GM23248 (cell line): ENCODE data around the gene GABRA4. TPM values are rescaled to one million over a fixed set of nuclear protein-coding genes. Genes with fewer than 3 reads are reported as not detected.

Experiments
- DNase-seq: peaks from one replicate; pipeline ENCODE4 v3.0.0-alpha.2; 2015
- H2AFZ ChIP-seq: fragments of 200-600 bp; sonication (generic); 2 replicates; pipeline ENCODE4 v1.6.1; 2016; ENCODE audit warnings: antibody characterized with exemption
- H3F3A ChIP-seq: fragments of 200-600 bp; sonication (generic); 2 replicates; pipeline ENCODE4 v1.6.1; 2016; ENCODE audit warnings: mild to moderate bottlenecking, antibody characterized with exemption, mixed run types; ENCODE audit not compliant: insufficient read depth
- H3K27ac ChIP-seq: fragments of 200-600 bp; sonication (generic); 2 replicates; pipeline ENCODE4 v1.5.1; 2016; ENCODE audit warnings: mild to moderate bottlenecking
- H3K27me3 ChIP-seq: fragments of 200-600 bp; sonication (generic); replicated peaks from 2 replicates; pipeline ENCODE4 v1.6.1; 2016; ENCODE audit warnings: mild to moderate bottlenecking; ENCODE audit not compliant: insufficient read depth
- H3K36me3 ChIP-seq: fragments of 200-600 bp; sonication (generic); 2 replicates; pipeline ENCODE4 v1.6.1; 2016; ENCODE audit warnings: low read depth, mild to moderate bottlenecking
- H3K4me1 ChIP-seq: fragments of 200-600 bp; sonication (generic); 2 replicates; pipeline ENCODE4 v1.6.1; 2016; ENCODE audit warnings: mild to moderate bottlenecking; ENCODE audit not compliant: insufficient read depth
- H3K4me2 ChIP-seq: fragments of 200-600 bp; sonication (generic); one replicate; pipeline ENCODE4 v1.6.1; 2016; ENCODE audit warnings: mild to moderate bottlenecking; ENCODE audit not compliant: unreplicated experiment
- H3K4me3 ChIP-seq: fragments of 200-600 bp; sonication (generic); 2 replicates; pipeline ENCODE4 v1.5.1; 2016; ENCODE audit warnings: mild to moderate bottlenecking
- H3K79me2 ChIP-seq: fragments of 200-600 bp; sonication (generic); 2 replicates; pipeline ENCODE4 v1.6.1; 2016; ENCODE audit warnings: mild to moderate bottlenecking; ENCODE audit not compliant: insufficient read depth
- H3K9ac ChIP-seq: fragments of 200-600 bp; sonication (generic); 2 replicates; pipeline ENCODE4 v1.6.1; 2016; ENCODE audit warnings: mild to moderate bottlenecking
- H3K9me2 ChIP-seq: fragments of 200-600 bp; sonication (generic); 2 replicates; pipeline ENCODE4 v1.6.1; 2016; ENCODE audit warnings: mixed run types, mild to moderate bottlenecking, moderate library complexity; ENCODE audit not compliant: insufficient read depth
- H3K9me3 ChIP-seq: fragments of 200-600 bp; sonication (generic); one replicate; pipeline ENCODE4 v1.6.1; 2017; ENCODE audit warnings: low read depth
- H4K20me1 ChIP-seq: fragments of 200-600 bp; sonication (generic); 2 replicates; pipeline ENCODE4 v1.6.0; 2016; ENCODE audit not compliant: insufficient read depth
- EZH2 ChIP-seq: fragments of 200-600 bp; sonication (generic); IDR thresholded peaks from 2 replicates; pipeline ENCODE4 v1.6.1; 2018; ENCODE audit warnings: antibody characterized with exemption, mild to moderate bottlenecking; ENCODE audit not compliant: insufficient read depth, poor library complexity, severe bottlenecking
- EZH2phosphoT487 ChIP-seq: fragments of 200-600 bp; sonication (generic); IDR thresholded peaks from 2 replicates; pipeline ENCODE4 v1.6.1; 2018; ENCODE audit warnings: antibody characterized with exemption, moderate library complexity, mild to moderate bottlenecking, low read depth; ENCODE audit not compliant: insufficient read depth
- WGBS, 2 experiments: methylation state at CpG; one replicate each; pipeline ENCODE4 v1.1.6; 2015 to 2017; ENCODE audit warnings: low lambda C conversion rate in 2 of 2, low coverage in 1 of 2; ENCODE audit errors: missing lambda C conversion rate in 2 of 2; 5-methylcytosine and 5-hydroxymethylcytosine counted together
- in situ Hi-C: fragments of 300-500 bp; cut with MboI; formaldehyde crosslinking; loops from 2 replicates; pipeline ENCODE4 v1.15.0; 2020
- polyA plus RNA-seq: library from polyadenylated mRNA; unstranded; fragments of >200 nt; fragmentation: Nextera tagmentation; extraction: Ambion mirVana; gene quantifications from 2 replicates; pipeline ENCODE4 v1.2.1, GENCODE V29; 2016
- total RNA-seq: library from RNA; depleted of rRNA; stranded (reverse); fragments of >200 nt; shearing (Covaris generic); gene quantifications from 2 replicates; pipeline ENCODE4 v1.2.3, GENCODE V29; 2014

The GABRA4 gene
- total and polyA plus RNA-seq, 2 experiments from 2014 or later: not detected

DNA sequence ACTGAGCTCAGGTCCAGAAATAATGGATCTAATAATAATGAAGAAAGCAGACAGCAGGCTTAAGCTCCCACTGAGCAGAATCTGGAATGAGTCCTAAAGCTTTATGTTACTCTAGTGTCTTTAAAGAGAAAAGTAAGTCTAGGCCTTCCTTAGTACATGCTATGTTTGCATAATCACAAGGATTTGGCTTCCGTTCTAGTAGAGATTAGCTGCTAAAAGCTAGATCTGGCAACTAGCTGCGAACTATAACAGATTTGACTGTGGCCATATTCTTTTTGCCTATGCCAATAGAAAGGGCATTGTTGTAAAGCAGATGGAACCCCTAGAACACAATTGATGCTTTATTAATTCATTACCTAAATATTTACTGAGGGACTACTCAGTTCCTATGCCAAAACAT lies 103.3 kb downstream of the GABRA4 start:
- no peaks in the 10 kb centered on the region for H3K27me3 ChIP-seq
- no peak overlapping the region for H3K9ac ChIP-seq
- H3K4me2 ChIP-seq: no peak overlapping the region
- no peaks in the 10 kb centered on the region for H4K20me1 ChIP-seq
- H3F3A ChIP-seq: no peaks in the 10 kb centered on the region
- H3K79me2 ChIP-seq: no peaks in the 10 kb centered on the region
- in situ Hi-C loops: no loop called here
- no peaks in the 10 kb centered on the region for H3K4me1 ChIP-seq
- H3K27ac ChIP-seq: no peak overlapping the region
- H2AFZ ChIP-seq: no peak overlapping the region
- H3K4me3 ChIP-seq: no peak overlapping the region
- DNase-seq: no peak
- no peak for TF ChIP-seq EZH2
- TF ChIP-seq EZH2phosphoT487: no peak
- H3K9me3 ChIP-seq: no peaks in the 10 kb centered on the region
- no peaks in the 10 kb centered on the region for H3K9me2 ChIP-seq
- WGBS, 2 experiments: 16 to 17% methylated on average over 2 of the region's 2 CpGs
- no peaks in the 10 kb centered on the region for H3K36me3 ChIP-seq

DNA sequence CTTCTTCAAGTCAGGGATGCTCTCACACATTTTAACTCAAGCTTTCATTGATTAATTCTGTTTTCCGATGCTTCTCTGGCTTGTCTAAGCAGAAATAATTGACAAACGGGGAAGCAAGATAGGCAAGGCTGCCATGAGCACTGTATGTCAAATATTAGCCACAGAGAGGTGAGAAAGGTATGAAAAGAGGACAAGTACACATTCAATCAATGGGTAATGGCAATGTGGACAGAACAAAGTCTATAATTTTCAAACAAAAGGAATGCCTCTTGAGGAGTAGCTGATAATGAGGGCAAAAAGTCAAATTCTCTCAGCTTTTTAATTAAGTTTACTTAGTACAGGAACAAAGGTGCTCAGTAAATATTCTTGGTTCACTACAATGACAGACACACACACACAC lies 104.0 kb downstream of the GABRA4 start:
- no peak overlapping the region for H3K9ac ChIP-seq
- whole genome bisulfite sequencing, 2 experiments: 5 to 12% methylated on average over 2 of the region's 2 CpGs
- no peak overlapping the region for H3K4me3 ChIP-seq
- H3F3A ChIP-seq: no peaks in the 10 kb centered on the region
- H3K36me3 ChIP-seq: no peaks in the 10 kb centered on the region
- in situ Hi-C loops: no loop called here
- no peak overlapping the region for H3K4me2 ChIP-seq
- TF ChIP-seq EZH2phosphoT487: no peak
- no peak for TF ChIP-seq EZH2
- no peak for DNase-seq
- H3K27ac ChIP-seq: no peak overlapping the region
- H2AFZ ChIP-seq: no peak overlapping the region
- H3K27me3 ChIP-seq: no peaks in the 10 kb centered on the region
- H3K9me3 ChIP-seq: no peaks in the 10 kb centered on the region
- H4K20me1 ChIP-seq: no peaks in the 10 kb centered on the region
- H3K79me2 ChIP-seq: no peaks in the 10 kb centered on the region
- H3K9me2 ChIP-seq: no peaks in the 10 kb centered on the region
- H3K4me1 ChIP-seq: no peaks in the 10 kb centered on the region

DNA sequence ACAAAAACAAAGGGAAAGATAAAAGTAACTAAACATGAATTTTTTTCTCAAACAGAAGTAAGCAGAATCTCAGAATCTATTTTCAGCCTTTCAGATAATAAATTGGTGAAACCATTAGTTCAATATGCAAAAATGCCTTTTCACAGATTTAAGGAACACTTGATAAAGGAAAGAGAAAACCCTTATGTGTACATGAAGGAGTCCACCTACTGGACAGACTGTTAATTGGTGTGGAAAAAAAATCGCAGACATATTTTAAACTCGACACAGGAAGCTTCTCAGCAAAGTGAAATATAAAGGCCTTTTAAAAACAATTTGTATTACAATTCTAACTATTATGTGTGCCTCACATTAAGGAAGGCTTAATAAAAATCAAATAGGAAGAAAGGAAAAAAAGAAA lies 106.7 kb downstream of the GABRA4 start:
- no peak overlapping the region for H2AFZ ChIP-seq
- H4K20me1 ChIP-seq: no peaks in the 10 kb centered on the region
- peak; percentile 20 for DNase-seq
- 6 to 11% methylated on average over 2 of the region's 2 CpGs for WGBS, 2 experiments
- H3K9ac ChIP-seq: no peak overlapping the region
- H3K27ac ChIP-seq: no peak overlapping the region
- H3K4me1 ChIP-seq: no peaks in the 10 kb centered on the region
- no peaks in the 10 kb centered on the region for H3K9me2 ChIP-seq
- H3F3A ChIP-seq: no peaks in the 10 kb centered on the region
- no peak overlapping the region for H3K4me2 ChIP-seq
- no peak for TF ChIP-seq EZH2phosphoT487
- no peak for TF ChIP-seq EZH2
- no peak overlapping the region for H3K4me3 ChIP-seq
- H3K79me2 ChIP-seq: no peaks in the 10 kb centered on the region
- no peaks in the 10 kb centered on the region for H3K9me3 ChIP-seq
- H3K27me3 ChIP-seq: no peaks in the 10 kb centered on the region
- no peaks in the 10 kb centered on the region for H3K36me3 ChIP-seq
- in situ Hi-C loops: no loop called here

DNA sequence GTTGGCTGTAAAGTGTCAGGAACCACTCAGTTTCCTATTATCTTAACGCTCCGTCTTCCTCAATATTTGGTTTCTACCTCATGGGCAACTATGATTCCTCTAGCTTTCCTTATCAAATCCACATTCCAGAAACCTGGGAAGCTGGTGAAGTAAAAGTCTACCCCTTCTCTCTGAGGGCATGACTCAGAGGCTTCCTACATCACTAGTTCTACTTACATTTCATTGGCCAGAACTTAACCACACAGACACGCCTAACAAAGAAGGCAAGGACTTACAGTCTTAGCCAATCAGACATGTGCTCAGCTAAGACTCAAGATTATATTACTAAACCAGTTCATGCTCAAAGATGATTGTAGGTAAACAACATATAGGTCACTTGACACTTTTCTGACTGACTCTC lies 114.7 kb downstream of the GABRA4 start:
- H3K9me2 ChIP-seq: no peaks in the 10 kb centered on the region
- H3K9ac ChIP-seq: no peak overlapping the region
- H4K20me1 ChIP-seq: no peaks in the 10 kb centered on the region
- no peak overlapping the region for H3K27ac ChIP-seq
- H3K4me2 ChIP-seq: no peak overlapping the region
- no peaks in the 10 kb centered on the region for H3K9me3 ChIP-seq
- no peaks in the 10 kb centered on the region for H3K36me3 ChIP-seq
- H3K27me3 ChIP-seq: no peaks in the 10 kb centered on the region
- no peaks in the 10 kb centered on the region for H3K79me2 ChIP-seq
- in situ Hi-C loops: no loop called here
- WGBS, 2 experiments: 65 to 68% methylated on average over 3 of the region's 3 CpGs
- no peak overlapping the region for H2AFZ ChIP-seq
- no peaks in the 10 kb centered on the region for H3F3A ChIP-seq
- TF ChIP-seq EZH2 (no peak), EZH2phosphoT487 (no peak)
- DNase-seq: no peak
- no peak overlapping the region for H3K4me3 ChIP-seq
- no peaks in the 10 kb centered on the region for H3K4me1 ChIP-seq

DNA sequence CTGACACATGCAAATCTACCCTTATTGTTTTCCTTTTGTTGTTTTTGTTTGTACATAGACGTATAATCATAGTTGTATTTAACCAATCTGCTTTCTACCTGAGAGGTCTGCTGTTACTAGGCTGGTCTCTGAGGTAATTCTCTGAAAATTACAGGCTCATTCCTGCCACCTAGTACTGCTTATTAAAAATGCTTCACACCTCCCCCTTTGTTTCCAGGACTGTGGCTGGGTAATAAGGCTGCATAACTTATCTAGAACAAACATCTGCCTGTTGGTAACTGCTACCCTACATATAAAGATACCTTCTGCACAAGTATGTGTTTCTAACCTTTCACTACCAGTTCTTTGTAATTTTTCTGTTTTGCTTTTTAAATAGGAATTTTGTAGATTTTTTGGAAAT lies 118.6 kb downstream of the GABRA4 start:
- TF ChIP-seq EZH2phosphoT487 (no peak), EZH2 (no peak)
- in situ Hi-C loops: no loop called here
- Histone ChIP-seq H4K20me1 (no peaks in the 10 kb centered on the region), H3F3A (no peaks in the 10 kb centered on the region), H3K4me1 (no peaks in the 10 kb centered on the region), H3K9me3 (no peaks in the 10 kb centered on the region), H3K9ac (no peak overlapping the region), H3K36me3 (no peaks in the 10 kb centered on the region), H2AFZ (no peak overlapping the region), H3K27me3 (no peaks in the 10 kb centered on the region), H3K4me3 (no peak overlapping the region), H3K9me2 (no peaks in the 10 kb centered on the region), H3K27ac (no peak overlapping the region), H3K4me2 (no peak overlapping the region), H3K79me2 (no peaks in the 10 kb centered on the region)
- no peak for DNase-seq
- 12 to 26% methylated on average over 1 of the region's 1 CpG for WGBS, 2 experiments
